Fibroblast of pulmonary artery (primary cell): ENCODE data around the gene CLVS2.

Experiments
- DNase-seq: peaks from one replicate; pipeline ENCODE4 v3.0.0-alpha.2; 2010; ENCODE audit warnings: low read depth
- H3K4me3 ChIP-seq: replicated peaks from 2 replicates; pipeline ENCODE4 v1.5.1; 2011; ENCODE audit warnings: low read depth, mild to moderate bottlenecking, control low read depth, low read length, moderate library complexity
- CTCF ChIP-seq: IDR thresholded peaks from 2 replicates; pipeline ENCODE4 v1.5.1; 2011; ENCODE audit warnings: mild to moderate bottlenecking, control low read depth, low read length, inconsistent platforms; ENCODE audit errors: missing control alignments

Gene CLVS2

GRCh38 chr6:123117145-123117908 lies 121.3 kb downstream of the CLVS2 start:
- DNase-seq: no peak
- TF ChIP-seq CTCF: no peak

GRCh38 chr6:123118811-123119210 lies 122.8 kb downstream of the CLVS2 start:
- no peak overlapping the region for H3K4me3 ChIP-seq
- DNase-seq: no peak
- no peak for TF ChIP-seq CTCF

More at GRCh38 chr6:123117145-123117908, 121.3 kb downstream of the CLVS2 start:
- H3K4me3 ChIP-seq: no peak overlapping the region
